ENCODE results near the gene NPAS3.

Gene NPAS3

DNA sequence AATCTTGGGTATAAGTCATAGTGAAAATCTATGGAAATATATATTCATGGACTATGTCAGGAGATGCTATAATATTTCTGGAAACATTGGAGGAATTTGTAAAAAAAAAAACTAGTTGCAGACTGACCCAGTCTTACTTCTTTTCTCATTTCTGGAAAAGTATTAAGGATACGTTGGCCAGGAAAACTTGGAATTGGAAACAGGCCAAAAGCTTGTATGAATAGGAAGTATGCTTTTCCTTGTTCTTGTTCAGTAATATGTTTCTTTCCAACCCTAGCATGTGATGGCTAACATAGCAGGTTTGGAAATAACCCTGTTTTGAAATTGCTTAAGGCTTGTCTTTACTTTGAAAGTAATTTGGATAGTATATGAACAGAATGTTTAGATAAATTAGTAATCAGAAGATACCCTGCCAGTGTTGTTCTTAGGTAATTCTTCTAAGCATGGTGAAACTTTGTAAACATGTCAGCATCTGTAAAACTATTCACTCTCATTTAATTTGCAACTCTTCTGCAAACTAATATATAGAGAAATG is 316.2 kb downstream of the NPAS3 start:
- DNase-seq (ENCODE audit: low read depth in 2 of 2): no peak

GRCh38 chr14:33257796-33258195 is 319.1 kb downstream of the NPAS3 start:
- no peak for DNase-seq (ENCODE audit: low read depth in 2 of 2)

DNA sequence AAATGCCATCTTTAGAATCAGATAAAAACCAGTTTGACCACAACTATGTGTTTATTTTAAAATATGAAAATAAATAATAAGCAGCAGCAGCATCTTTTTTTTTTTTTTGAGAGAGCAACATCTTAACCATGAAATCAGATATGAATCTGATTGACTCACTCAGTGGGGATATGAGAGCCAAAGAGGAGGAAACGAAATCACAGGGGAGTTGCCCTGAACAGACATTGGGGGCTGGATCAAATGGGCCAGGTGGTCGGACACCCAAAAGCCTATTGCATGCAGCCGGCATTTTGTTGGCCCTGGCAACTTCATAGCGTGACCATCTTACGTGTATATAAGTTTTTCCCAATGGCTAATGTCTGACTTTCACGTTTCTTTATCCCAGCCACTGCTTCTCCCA is 321.1 kb downstream of the NPAS3 start:
- DNase-seq (ENCODE audit: low read depth in 2 of 2): no peak

DNA sequence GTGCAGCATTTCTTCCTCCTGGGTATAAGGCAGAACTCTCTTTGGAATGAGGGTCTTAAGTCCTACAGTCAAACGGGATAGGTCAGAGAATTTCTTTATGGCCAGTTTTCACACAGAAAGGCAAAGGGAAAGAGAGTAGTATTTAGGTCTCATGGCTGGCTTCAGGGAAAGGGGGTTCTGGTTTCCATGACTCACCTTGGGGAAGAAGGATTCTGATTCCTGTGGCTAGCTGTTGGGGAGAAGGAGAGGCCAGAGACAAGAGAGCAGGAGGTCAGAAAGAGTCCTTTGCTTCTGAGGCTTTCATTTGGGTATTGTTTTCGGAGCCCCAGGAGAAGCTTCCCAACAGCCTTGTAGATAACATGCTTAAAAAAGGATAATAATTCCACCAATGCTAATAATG is 332.5 kb downstream of the NPAS3 start:
- DNase-seq (ENCODE audit: low read depth in 2 of 2): no peak

DNA sequence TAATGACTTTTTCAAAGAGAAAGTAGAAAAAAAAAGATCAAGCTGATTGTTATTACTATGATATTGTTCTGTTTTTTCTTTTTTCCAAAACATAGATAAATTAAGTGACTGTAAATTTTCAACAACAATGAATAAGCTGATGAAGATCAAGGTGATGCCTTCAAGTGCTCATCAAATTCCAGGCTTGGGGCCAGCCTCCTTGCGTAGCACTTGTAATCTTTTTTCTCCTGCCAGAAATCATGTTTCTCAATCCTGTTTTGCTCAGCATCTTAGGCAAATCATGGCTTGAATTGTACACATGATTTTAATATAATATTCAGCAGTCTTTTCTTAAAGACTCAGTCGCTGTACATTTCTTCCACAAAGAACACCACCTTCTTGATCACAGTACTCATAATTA is 333.2 kb downstream of the NPAS3 start:
- no peak for DNase-seq (ENCODE audit: low read depth in 2 of 2)

GRCh38 chr14:33273978-33274377 is 335.3 kb downstream of the NPAS3 start:
- DNase-seq (ENCODE audit: low read depth in 2 of 2): no peak

DNA sequence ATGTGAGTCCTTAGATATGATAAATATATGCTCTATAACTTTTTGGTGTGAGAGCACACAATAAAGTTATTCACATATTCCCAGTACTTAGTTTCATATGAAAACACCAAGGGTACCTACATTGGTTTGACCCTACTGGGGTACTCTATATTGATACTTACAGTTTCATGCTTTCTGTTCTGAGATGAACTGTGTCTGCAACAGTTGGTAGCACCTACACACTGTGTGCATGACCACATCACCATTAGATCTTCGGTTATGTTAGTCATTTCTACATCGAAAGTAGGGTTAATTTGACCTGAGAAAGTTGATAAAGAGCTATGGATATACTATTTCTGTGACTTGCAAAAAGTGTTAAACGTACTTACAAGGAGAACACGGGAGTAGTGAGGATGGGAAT is 337.2 kb downstream of the NPAS3 start:
- no peak for DNase-seq (ENCODE audit: low read depth in 2 of 2)

DNA sequence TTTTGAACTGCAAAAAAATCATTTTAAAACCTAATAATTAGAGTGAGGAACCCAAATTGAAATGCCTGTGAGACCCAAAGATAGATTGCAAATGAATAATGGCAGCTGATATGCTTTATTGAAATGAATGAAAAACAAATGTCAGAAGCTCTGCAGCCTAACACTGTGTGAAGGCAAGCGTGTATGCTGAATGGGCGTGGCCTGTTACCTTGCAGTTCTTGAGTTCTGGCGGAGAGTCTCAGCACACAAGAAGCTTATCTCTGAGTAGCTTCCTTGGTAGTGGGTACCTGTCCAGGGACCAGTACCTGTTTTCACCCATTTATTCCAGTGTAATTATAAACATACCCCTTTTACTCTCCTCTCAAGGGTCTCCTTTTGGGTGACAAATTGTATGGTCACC is 341.2 kb downstream of the NPAS3 start:
- DNase-seq (ENCODE audit: low read depth in 2 of 2): no peak

DNA sequence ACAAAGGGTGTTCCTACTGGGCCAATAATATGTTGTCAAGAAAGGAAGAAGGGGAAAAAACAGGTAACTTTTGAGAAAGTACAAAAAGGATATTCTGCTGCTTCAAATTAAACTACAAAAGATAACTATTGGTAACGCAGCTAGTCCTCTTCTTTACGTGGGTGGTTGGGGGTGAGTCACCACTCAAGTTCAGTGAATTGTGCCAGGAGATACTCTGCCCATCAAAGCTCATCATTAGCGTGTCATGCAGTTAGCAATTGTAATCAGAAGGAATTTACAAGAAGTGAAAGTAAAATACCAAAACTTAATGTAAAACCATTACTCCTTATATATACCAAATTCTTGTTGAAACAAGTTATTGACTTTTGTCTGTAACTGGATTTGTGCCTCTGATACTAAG is 342.0 kb downstream of the NPAS3 start:
- DNase-seq (ENCODE audit: low read depth in 2 of 2): no peak

- DNase-seq (ENCODE audit: low read depth in 2 of 2): no peak
Observed at GRCh38 chr14:33282331-33283230, 343.9 kb downstream of the NPAS3 start.

DNA sequence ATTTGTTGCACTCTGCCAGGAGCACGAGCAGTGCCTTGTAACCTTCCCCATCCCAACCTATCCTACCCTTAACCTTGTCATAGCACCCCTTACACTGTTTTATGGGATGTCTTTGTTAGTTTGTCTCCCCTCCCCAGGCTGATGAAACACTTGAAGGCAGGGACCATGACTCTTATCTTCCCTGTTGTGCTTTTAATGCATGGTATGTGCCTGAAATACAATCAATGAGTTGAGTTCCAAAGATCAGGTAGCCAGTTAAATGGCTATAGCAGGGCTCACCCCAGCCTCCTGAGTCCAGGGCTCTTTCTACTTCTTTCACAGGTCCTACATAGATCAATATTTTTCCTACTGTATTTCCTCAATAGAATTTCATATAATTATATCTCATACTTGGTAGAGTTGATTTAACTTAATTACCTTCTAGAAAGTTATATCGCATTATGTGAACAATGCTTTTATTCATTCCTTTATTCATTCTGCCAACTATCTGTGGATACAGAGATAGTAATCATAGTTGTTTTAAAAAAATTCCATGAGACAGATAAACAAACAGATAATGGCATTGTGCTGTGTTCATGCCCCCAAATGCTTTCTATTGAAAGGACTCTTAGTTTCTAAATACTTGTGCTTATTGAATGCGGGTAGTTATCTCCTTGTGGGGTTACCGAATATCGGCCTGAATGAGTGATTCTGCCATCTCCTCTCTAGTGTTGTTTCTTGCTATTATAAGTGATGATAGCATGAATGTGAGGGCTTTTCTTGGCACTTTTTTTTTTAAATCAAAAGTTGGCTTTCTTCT is 347.4 kb downstream of the NPAS3 start:
- DNase-seq (ENCODE audit: low read depth in 2 of 2): no peak

DNA sequence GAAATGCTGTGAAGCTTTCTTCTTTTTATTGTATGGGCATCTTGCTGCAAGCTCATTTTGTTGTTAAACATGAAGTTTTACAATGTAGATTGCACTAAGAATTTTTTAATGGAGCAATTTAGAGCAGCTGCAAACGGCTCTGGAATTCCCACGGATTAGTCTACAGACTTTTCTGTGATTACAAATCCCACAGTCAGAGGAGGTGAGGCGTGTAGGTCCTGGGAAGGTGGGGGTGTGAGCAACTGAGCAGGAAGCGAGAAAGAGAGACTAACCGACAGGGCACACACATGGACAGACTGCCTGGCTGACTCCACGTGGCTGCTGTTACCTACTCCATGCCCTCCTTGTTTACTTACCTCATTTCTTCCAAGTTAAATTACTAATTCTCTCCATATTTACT is 348.5 kb downstream of the NPAS3 start:
- DNase-seq (ENCODE audit: low read depth in 2 of 2): no peak

DNA sequence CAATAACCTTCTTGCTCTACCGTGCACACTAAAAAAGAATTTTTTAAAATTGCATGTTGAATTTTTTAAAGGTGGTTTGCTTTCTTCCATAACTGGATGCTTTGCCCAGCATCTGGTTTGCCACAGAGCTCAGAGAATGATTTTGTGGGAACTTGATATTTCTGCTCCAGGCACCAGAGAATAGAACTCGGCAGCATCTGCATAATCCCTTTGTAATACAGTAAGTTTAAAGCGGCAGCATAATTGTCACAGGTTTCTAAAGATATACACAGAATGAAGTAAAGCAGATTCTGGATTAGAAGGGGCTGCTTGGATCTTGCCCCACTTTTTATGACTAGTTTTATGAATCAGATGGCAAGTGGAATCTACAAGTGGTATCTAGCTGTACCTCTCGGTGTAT is 352.0 kb downstream of the NPAS3 start:
- no peak for DNase-seq (ENCODE audit: low read depth in 2 of 2)

- no peak for DNase-seq (ENCODE audit: low read depth in 2 of 2)
Observed at GRCh38 chr14:33291529-33292104, 352.9 kb downstream of the NPAS3 start.

GRCh38 chr14:33294419-33294818 is 355.7 kb downstream of the NPAS3 start:
- DNase-seq (ENCODE audit: low read depth in 2 of 2): no peak

DNA sequence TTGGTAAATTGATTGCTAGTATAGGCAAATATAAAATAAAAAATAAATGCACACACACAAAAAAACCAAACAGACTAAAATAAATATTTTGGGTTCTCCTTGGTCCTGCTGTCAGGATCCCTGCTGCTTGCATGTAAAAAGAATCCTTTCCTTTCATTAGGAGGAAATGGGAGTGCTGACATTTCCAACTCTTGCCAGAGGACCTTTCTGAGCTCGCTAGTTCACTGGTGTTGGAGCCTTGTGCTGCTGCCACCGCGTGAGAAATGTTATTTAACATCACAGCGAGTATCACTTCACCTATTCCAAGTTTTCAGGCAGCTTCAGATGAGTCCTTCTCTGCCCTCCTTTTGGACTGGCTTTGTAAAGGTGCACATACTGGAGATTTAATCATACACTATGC is 358.9 kb downstream of the NPAS3 start:
- no peak for DNase-seq (ENCODE audit: low read depth in 2 of 2)

GRCh38 chr14:33307691-33308251 is 369.1 kb downstream of the NPAS3 start:
- DNase-seq (ENCODE audit: low read depth in 2 of 2): no peak

DNA sequence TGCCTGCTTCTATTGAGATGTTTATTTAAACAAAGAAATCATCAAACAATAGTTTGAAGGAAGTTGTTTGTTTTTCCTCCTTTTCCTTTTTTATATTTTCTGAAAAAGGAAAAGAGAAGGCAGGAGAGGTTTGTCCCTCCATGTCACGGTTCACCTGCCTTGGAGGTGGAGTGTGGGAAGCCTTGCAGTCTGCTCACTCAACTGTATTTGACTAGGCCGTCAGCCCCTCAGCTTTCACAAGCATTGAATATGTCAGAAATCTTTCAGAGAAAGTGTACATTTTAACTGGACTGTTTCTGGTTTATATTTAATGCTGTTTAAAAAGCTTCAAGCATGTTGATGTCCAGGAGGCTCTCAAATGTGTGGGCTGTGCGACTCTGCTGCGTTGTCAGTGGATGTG is 370.4 kb downstream of the NPAS3 start:
- no peak for DNase-seq (ENCODE audit: low read depth in 2 of 2)

- DNase-seq (ENCODE audit: low read depth in 2 of 2): no peak
Observed at GRCh38 chr14:33315217-33315616, 376.5 kb downstream of the NPAS3 start.

DNA sequence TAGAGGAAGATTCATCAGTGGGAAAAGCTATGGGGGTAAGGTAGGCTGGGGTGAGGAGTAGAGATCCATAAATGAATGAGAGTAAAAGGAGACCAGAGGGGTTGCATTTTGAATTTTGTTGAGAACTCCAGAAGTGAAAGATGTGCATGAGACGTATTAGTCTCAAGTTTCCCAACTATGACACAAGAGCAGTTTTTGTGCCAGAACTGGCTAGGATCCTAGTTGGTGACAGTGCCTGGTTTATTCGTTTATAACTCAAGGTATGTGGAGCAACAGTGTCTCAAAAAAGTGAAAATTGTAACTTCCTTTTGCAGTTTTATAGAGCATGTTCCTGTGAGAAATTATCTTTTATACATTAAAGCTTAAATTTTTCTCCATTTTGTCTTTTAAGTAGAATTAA is 377.0 kb downstream of the NPAS3 start:
- DNase-seq (ENCODE audit: low read depth in 2 of 2): no peak

- DNase-seq (ENCODE audit: low read depth in 2 of 2): no peak
Observed at GRCh38 chr14:33317675-33318074, 379.0 kb downstream of the NPAS3 start.

DNA sequence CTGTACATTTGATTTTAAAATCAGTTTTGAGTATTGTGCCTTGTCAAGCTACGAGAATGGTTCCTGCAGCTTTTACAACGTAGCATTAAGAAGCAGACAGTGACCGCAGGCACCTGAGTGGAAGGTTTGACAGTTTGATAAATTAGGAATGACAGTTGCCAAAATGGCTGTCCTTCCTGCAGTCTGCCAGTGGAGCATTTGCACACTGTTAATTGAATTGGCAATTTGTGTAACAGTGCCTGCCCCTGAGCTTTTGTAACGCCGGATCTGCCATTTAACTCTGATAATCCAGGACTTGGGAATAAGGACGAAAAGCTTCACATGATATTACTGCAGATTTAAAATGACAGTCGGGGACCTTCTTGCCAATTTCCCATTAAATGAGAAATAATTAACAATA is 385.3 kb downstream of the NPAS3 start:
- no peak for DNase-seq (ENCODE audit: low read depth in 2 of 2)
